Measurements from ENCODE around the gene CD300H.

- TF ChIP-seq CEBPB (IDR thresholded peaks at IDR 0.05) (no peak), RAD21 (IDR thresholded peaks at IDR 0.05; ENCODE audit: low read depth) (no peak), YY1 (IDR thresholded peaks at IDR 0.05; ENCODE audit: low read depth) (no peak), MAX (IDR thresholded peaks at IDR 0.05) (no peak), EP300 (IDR thresholded peaks at IDR 0.05; ENCODE audit: borderline replicate concordance) (no peak), NFIC (IDR thresholded peaks at IDR 0.05) (no peak), TAF1 (IDR thresholded peaks at IDR 0.05; ENCODE audit: low read depth) (no peak), USF1 (IDR thresholded peaks at IDR 0.05) (no peak), TEAD4 (IDR thresholded peaks at IDR 0.05) (no peak)
- TF ChIP-seq, protein P1, sequence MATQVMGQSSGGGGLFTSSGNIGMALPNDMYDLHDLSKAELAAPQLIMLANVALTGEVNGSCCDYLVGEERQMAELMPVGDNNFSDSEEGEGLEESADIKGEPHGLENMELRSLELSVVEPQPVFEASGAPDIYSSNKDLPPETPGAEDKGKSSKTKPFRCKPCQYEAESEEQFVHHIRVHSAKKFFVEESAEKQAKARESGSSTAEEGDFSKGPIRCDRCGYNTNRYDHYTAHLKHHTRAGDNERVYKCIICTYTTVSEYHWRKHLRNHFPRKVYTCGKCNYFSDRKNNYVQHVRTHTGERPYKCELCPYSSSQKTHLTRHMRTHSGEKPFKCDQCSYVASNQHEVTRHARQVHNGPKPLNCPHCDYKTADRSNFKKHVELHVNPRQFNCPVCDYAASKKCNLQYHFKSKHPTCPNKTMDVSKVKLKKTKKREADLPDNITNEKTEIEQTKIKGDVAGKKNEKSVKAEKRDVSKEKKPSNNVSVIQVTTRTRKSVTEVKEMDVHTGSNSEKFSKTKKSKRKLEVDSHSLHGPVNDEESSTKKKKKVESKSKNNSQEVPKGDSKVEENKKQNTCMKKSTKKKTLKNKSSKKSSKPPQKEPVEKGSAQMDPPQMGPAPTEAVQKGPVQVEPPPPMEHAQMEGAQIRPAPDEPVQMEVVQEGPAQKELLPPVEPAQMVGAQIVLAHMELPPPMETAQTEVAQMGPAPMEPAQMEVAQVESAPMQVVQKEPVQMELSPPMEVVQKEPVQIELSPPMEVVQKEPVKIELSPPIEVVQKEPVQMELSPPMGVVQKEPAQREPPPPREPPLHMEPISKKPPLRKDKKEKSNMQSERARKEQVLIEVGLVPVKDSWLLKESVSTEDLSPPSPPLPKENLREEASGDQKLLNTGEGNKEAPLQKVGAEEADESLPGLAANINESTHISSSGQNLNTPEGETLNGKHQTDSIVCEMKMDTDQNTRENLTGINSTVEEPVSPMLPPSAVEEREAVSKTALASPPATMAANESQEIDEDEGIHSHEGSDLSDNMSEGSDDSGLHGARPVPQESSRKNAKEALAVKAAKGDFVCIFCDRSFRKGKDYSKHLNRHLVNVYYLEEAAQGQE (IDR thresholded peaks at IDR 0.05; ENCODE audit: low read depth), result no peak
These were observed 981 bp upstream of the CD300H start for GRCh38 chr17:74568106-74568873.

Data from Ishikawa (cell line).